Activated T-helper 9 cell treated with anti-CD3 and anti-CD28 coated beads, Interleukin-2, amount 50 U/mL, for 16 hours (primary cell): ENCODE measurements around the gene PP2D1.
"Not testable (repeated sequence)": the region's sequence is repeated elsewhere in the genome, so short reads cannot be mapped to it uniquely, and the experiment has no call there.

Source experiments
- DNase-seq: peaks from one replicate; pipeline ENCODE4 v3.0.0-alpha.2; 2020; ENCODE audit warnings: low read depth

PP2D1 gene

DNA sequence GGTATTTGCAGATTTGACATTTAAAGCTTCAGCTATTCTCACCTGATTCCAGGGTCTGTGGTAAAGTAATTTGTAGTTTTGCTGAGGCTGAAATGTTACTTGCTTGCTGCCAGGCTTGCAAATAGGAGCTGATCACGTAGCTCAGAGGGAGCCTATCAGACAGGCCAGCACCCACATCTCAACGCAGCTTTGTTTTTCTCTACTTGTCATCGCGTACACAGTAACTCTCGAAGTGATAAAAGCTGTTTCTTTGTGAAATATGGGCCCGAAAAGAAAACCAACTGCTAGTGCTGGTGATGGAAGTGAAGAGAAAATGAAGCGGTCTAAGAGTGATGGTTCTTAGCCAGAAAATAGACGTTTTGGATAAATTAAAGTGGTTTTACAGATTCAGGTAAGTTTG lies 41.7 kb downstream of the PP2D1 start:
- DNase-seq = no peak

DNA sequence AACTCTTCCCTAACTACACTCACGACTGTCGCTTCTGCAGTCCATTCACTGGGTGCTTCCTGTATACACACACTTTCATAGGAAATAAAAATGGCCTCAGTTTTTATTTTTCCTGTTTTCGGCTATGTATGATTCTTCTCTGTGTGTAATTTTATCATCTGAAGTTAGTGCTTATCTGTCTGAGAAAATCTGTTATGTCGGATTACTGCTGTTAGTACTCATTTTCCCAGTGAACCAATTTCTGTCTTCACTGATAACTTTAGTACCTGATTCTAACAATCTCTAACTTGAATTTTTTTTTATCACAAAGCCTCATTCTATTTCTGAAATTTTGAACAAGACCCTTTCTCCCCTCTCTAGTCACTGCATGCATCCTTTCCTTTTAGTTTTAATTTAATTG lies 44.3 kb downstream of the PP2D1 start:
- no peak for DNase-seq

DNA sequence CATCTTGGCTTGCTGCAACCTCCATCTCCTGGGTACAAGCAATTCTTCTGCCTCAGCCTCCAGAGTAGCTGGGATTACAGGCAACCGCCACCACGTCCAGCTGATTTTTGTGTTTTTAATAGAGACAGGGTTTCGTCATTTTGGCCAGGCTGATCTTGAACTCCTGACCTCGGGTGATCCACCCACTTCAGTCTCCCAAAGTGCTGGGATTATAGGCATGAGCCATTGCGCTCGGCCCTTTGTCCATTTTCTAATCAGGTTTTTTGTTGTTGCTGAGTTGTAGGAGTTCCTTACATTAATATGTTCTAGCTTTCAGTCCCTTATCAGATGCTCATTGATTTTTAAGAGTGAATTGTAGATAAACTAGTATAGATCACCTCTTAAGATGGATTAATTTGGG lies 44.9 kb downstream of the PP2D1 start:
- DNase-seq = no peak

DNA sequence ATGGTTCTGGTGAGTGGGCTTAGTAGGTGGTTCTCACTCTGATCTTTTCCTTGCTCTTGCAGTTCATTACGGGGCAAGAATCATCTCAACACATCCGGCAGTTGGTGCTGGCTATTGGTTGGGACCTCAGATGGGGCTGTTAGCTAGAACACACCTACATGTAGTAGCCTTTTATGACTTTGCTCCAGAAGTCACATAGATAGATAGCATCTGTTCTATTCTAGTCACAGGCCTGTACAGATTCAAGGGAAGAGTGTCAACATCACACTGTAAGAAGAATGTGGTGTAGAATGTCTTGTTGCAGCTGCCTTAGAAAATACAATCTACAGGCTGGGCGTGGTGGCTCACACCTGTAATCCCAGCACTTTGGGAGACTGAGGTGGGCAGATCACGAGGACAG lies 50.1 kb downstream of the PP2D1 start:
- no peak for DNase-seq

DNA sequence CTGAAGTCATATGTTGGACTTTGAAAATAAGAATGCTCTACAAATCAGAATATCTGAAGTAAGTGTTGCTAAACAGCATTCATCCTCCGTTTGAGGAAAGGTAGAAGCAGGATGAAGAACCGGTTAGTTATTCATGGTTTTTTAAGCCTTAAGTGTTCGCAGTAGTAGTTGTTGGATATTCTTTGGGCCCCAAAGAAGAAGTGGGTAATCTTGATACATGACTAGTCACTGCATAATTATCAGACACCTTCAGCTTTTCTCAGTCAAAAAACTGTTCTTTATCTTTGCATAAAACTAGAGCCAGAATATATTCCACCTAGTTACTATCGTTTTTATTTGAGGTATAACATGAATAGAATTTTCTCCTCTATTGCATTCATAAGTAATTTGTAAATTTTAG lies 51.4 kb downstream of the PP2D1 start:
- DNase-seq = no peak

DNA sequence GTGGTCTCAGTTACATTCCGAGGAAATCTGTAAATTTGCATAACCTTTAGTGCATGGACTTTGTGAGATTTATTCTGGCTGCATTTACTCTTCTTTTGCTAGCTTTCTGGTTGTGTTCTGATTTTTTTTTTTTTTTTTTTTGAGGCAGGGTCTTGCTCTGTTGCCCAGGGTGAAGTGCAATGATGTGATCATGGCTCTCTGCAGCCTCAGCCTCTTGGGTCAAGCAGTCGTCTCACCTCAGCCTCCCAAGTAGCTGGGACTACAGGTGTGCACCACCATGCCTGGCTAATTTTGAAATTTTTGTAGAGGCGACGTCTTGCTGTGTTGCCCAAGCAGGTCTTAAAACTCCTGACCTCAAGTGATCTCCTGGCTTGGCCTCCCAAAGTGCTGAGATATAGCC lies 52.6 kb downstream of the PP2D1 start:
- DNase-seq = no peak

DNA sequence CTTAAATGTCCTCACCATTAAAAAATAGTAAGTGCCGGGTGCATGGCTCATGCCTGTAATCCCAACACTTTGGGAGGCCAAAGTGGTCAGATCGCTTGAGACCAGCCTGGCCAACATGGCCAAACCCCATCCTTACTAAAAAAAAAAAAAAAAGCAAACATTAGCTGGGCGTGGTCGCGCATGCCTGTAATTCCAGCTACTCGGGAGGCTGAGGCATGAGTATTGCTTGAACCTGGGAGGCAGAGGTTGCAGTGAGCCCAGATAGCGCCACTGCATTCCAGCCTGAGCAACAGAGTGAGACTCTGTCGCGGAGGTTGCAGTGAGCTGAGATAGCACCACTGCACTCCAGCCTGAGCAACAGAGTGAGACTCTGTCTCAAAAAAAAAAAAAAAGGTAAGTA lies 54.7 kb downstream of the PP2D1 start:
- not testable (repeated sequence) for DNase-seq

DNA sequence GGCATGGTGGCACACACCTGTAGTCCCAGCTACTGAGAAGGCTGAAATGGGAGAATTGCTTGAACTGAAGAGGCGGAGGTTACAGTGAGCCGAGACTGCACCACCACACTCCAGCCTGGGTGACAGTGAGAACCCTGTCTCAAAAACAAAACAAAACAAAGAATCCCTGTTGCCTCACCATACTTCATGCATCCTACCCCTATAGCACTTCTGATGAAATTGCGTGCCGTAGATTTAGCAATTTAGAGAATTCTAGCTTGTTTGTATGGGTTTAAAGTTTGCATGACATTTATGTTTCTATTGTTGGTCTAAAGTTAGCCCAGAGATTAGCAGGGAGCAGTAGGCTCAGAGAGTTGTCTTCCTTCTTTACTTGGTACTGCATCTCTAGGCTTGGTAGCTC lies 57.4 kb downstream of the PP2D1 start:
- DNase-seq = no peak

DNA sequence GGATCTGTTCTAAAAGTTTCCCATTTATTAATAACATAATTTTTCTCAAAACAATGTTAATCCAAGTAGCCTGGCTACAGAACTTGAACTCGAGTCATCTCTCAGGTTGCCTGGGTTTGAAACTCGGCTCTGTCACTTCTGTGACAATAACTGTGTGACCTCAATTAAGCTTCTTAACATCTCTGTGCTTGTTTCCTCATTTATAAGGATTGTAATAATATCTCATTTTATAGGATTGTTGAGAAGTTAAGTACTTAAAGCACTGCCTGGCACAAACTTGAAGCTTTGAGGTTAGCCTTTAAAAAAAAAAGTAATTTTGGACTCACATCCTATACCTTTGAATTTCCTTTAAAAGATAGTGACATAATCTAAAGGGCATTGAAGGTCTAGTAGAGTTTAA lies 61.7 kb downstream of the PP2D1 start:
- DNase-seq = no peak

DNA sequence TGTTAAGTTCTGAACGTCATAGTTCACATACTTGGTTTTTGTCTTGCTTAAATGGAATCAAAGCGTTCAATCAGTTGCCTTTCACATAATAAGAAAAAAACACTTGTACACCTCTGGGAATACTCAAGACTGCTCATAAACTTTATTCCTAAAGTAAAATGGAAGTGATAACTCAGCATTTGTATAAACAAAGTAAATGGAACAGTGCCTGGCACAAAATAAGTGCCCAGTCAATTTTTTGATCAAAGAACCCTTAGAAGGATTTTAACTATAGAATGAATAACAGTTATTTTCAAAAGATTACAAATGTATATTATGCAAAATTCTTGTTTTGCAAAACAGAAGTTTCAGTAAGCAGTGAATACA lies 63.9 kb downstream of the PP2D1 start:
- no peak for DNase-seq

DNA sequence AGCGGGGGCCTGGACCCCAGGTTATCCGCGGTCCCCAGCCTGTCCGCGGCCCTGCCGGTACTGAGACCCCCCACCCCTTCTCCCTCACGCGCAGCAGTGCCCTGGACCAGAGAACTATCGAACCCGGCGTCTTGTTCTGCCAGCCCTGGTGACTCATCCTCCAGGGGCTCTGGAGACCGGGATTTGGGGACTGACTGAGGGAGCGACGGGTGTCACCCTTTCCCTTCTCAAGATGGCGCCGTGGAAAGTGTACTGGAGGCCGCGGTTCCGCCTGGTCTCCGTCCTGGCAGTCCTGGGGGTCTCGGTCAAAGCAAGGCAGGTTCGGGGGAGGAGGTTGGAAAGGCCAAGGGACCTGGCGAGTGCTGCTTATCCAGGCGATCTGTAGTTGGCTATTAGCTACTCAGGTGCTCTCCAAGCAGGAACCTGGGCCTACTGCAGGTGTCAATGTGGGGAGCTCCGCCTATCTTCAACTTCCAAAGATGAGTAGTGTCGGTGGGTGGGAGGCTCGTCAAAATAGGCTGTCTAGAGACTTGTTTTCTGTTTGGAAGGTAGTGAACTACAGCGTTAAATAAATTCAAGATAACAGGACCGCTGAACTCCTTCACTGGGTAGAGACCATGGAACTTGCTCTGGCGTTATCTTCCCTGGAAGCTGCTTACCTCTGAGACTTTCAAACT lies 64.4 kb downstream of the PP2D1 start:
- DNase-seq = peak; percentile 26

DNA sequence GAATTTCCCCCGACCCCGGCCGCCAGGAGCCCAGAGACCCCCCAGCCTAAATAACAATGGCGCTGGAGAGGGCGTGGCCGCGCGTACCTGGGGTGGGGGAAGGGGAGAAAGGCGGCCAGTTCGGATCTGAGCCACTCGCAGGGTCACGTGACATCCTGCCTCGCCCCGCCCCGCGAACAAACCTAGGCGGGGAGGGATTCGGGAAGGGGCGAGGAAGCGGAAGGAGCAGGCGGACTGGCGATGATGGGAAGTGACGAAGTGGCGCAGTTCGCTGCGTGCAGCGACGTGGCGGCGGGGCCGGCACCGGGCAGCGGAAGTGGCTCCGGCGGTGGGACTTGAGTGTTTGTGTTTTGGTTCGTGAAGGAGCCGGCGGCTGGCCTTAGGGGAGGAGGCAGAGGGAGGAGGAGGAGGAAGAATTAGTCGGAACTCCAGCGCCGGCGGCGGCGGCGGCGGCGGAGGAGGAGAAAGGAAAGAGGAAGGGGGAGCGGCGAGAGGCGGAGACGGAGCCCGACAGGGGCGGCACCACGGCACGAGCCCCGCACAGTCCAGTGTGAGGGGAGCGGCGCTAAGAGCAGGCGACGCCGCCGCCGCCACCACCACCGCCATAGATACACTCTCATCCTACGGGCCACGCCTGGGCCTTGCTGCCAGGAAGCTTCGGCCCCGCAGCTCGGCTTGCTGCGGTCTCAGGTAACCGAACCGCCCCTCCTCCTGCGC lies 65.1 kb downstream of the PP2D1 start, which contains the start of gene RAB5A:
TSS of gene RAB5A (plus strand) at position 266 of the 717 bp plus-strand sequence. CDS start 3,802 bp downstream, outside the sequence.
- DNase-seq = peak; percentile 97

DNA sequence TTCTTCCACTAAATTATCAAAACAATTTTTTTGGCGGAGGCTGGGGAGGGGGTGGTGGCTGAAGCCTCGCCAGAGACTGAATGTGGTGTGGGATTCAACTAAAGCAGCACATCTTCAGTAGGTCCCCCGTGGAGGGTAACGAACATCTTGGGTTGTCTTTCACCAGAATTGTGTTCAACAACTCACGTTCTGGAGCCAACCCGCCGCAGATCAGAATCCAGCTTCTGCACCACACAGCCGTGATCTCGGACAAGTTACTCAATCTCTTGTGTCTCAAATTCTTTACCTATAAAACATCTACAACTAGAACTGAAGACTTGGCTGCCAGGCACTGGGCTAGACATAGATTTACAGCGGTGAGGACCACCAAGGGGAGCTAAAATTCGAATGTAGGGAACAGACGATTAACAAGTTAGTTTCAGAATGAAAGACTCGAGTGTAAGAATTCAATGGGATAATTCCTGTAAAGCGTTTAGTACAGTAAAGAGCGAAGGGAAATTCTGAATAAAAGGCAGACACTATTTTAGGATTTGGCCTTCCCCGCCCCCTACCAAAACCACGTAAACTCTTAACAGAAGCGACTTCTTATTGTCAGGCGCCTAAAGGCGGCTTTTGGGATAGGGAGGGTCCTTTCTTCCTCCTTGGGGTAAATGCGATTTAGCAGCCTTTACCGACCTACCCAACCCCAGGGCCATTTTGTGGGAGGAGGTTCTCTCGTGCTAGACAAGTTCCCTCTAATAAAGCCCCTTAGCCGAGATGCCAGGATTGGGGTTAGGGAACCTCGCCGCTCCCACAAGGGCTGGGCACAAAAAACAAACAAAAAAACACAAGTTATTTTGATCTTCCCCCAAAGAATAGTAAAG lies 65.9 kb downstream of the PP2D1 start:
- DNase-seq = no peak

DNA sequence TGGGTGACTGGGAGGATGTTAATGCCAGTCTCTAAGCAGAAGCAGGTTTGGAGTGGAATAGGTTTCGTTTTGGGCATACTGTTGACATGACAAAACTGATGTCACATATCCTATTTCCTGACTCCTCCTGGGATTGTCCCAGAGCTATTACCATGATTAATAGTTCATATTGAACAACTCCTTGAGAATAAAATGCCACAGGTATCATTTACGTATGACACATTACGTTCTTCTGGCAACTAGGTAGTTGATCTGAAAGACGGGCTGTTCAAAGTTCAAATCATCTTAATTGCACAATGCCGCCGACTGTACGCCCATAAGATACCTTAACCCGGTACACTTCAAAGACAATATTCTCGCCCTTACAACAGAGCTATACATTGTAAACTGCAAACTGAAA lies 66.5 kb downstream of the PP2D1 start:
- DNase-seq = no peak

DNA sequence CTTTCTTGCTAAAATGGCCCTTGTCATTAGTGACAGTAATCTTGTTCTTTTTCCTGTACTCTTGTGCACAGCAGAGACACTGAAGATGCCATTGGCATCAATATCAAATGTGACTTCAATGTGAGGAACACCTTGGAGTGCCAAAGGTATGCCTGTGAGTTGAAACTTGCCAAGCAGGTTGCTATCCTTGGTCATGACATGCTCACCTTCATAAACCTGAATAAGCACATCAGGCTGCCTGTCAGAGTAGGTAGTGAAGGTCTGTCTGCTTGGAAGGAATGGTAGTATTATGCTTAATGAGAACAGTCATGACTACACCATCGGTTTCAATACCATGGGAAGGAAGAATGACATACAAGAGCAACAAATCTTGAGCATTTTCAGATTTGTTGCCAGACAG lies 71.4 kb downstream of the PP2D1 start:
- DNase-seq = no peak

DNA sequence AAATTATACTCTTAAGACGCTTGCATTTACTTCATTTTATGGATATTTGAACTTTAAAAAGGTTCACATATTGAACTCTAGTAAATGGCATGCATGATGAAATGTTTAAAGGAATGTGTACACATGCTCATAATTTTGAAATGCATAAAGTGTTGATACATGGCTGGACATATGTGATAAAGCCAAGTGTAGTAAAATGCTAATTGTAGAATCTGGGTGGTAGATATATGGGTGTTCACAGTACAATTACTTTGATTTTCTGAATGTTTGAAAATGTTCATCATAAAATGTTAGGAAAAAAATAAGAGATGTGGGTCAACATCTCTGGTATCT lies 73.8 kb downstream of the PP2D1 start:
- no peak for DNase-seq

DNA sequence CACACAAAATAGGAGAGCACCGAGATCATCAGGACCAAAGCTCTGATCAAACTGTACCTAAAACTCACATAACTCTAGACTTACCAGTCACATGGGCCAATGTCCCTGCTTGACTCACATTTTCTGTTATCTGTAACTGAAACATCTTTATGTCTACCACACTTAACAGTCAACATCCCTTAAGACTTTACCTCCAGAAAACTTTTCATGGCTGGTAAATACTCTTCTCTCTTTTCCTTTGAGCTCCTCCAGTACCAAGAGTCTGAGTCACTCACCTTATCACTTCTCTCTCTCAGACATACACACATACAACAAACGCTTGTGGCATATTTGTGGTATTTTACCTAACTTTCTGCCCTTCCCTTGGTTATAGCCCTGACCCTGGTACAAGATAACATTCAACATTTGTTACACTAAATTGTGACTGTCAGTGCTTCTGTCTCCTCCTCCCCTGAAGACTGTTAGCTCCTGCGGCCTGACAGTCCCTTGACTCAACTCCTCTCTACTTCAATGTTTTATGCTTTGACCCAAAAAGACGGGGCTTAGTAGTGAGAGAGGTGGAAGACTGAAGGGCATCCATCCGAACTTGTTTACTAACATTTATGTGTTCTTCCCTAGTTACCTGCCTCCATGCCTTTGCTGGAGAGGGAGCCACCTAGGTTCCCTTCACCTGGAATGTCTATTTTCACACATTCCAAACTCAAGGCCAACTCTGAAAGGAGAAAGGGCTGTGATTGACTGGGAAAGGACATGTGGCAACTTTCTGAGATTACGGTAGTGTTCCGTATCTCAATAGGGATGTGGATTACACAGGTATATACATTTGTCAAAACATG lies 74.4 kb downstream of the PP2D1 start:
- no peak for DNase-seq
